Pancreas (tissue), 10 donors: ENCODE measurements around the gene GLI2. TPM values are rescaled to one million over a fixed set of nuclear protein-coding genes. Genes with fewer than 3 reads are reported as not detected.
A peak's percentile ranks its signal among the peaks of the same experiment; 100 is the strongest.

ENCODE experiments used
- ATAC-seq, 4 donors: fragments of 200-7000 bp; cut with Tn5 transposase; one replicate each; pipeline versions ENCODE4 v1.8.0 to v1.9.1; 2020; ENCODE audit warnings: mild to moderate bottlenecking in 4 of 4, moderate library complexity in 4 of 4
- DNase-seq, 6 donors: peaks; one replicate each; pipeline ENCODE4 v3.0.0-alpha.2; 2020
- FAIRE-seq: peaks from 2 replicates; lab custom pipeline; 2012; peaks lifted over from hg19 to GRCh38; lab: Jason Lieb, UNC
- H3K27ac ChIP-seq, 4 donors: fragments of 200-600 bp; sonication (generic); 1 replicate in 3 of 4; 2 replicates in 1 of 4; pipeline versions ENCODE4 v1.5.0 to v1.8.0; 2020
- H3K27me3 ChIP-seq, 4 donors: fragments of 200-600 bp; one replicate each; pipeline ENCODE4 v1.8.0; 2021
- H3K36me3 ChIP-seq, 3 donors: fragments of 200-600 bp; sonication (generic) in 1 of 3; one replicate each; pipeline versions ENCODE4 v1.5.0 to v1.8.0; 2020 to 2021
- H3K4me1 ChIP-seq, 3 donors: fragments of 200-600 bp; one replicate each; pipeline ENCODE4 v1.8.0; 2021
- H3K4me3 ChIP-seq, 4 donors: fragments of 200-600 bp; sonication (generic) in 2 of 4; one replicate each; pipeline versions ENCODE4 v1.5.0 to v1.8.0; 2020 to 2021
- H3K9me3 ChIP-seq, 4 donors: fragments of 200-600 bp; one replicate each; pipeline ENCODE4 v1.8.0; 2021
- WGBS, 2 donors: extraction: QIAGEN DNeasy Blood & Tissue Kit; methylation state at CpG; one replicate each; pipeline ENCODE4 v1.1.7; 2013; 5-methylcytosine and 5-hydroxymethylcytosine counted together
- intact Hi-C, 3 donors: fragments of 100-400 bp; cut with DNase I; formaldehyde crosslinking; loops; one replicate each; pipeline versions ENCODE4 v1.11.1 to v1.14.2; 2022
- polyA plus RNA-seq, 2 donors: library from polyadenylated mRNA; stranded (reverse); fragments of 200-250 nt; gene quantifications; one replicate each; pipeline ENCODE4 v1.2.3, GENCODE V29; 2013
- total RNA-seq, 6 donors: library from RNA; stranded (reverse); fragmentation: NEBNext Ultra II Directional in 4 of 6; extraction: Animal tissue kit (Norgen Biotek cat#: 25700) in 4 of 6; gene quantifications; one replicate each; pipeline versions ENCODE4 v1.2.1 to v1.2.4, GENCODE V29; 2021 to 2023
- TF ChIP-seq, protein P1 (sequence below), 4 donors: fragments of 200-600 bp; sonication (generic) in 3 of 4; IDR thresholded peaks; one replicate each; pipeline versions ENCODE4 v1.5.0 to v1.8.0; 2021; ENCODE audit warnings: antibody characterized with exemption in 4 of 4
- donor health status: healthy with polysubstance abuse.
- donor health status: DM: no; HTN: no; CAD: no; lungs with moderate emphysema.
- donor health status: DM: no; HTN: no; CAD: no.
- donor health status: control.
- donor health status: control.
- donor health status: Bipolar disorder and iron deficiency.
- donor health status: DM: yes; HTN: yes; CAD: no.
- donor health status: DM: no; HTN: no; CAD: no.
- donor health status: DM: no; HTN: no; CAD: no.
- donor health status: DM: yes; HTN: yes; CAD: no.

GLI2 gene
- total and polyA plus RNA-seq, 8 donors: 0.14 to 3.2 (median 0.53) TPM

DNA sequence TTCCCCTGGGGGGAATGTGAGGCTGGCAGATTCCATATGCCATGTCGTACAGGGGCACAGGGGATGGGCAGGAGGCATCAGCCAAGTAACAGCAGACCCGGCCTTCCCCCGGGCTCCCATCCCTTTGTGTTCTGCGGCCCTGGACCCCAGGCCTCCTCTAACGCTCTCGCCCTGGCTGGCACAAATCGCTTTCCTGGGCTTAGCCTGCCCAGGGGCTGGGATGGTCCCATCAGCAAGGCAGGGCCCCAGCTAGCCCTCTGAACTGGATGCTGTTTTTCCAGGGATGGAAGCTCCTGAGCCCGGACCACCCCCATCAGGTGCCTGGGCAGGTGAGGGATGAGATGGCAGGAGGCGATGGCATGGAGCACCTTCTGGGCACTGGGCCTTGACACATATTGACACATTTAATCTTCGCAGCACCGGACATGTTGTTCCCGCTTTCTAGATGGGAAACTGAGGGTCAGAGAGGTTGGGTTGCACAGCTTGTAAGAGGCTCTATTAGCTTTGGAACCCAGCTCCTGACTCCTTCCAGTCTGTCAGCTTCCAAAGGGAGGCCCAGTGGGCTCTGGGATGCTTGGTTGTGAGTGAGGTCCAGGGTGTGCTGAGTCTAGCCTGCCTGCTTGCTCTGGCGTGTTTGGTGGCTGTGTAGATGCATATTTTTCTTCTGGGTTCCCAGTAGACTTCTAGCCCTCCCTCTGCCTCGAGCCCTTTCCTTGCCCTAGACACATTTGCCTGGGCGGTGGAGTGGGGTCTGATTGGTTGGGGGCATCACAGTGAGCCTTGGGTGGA is 40.3 kb downstream of the GLI2 start:
- DNase-seq (peak in 2 of 6 donors; percentile 5 to 36), FAIRE-seq (no peak), ATAC-seq (no peak)
- H3K36me3 ChIP-seq: no peaks in the 10 kb centered on the region
- no peak overlapping the region for H3K4me3 ChIP-seq
- TF ChIP-seq, protein P1, sequence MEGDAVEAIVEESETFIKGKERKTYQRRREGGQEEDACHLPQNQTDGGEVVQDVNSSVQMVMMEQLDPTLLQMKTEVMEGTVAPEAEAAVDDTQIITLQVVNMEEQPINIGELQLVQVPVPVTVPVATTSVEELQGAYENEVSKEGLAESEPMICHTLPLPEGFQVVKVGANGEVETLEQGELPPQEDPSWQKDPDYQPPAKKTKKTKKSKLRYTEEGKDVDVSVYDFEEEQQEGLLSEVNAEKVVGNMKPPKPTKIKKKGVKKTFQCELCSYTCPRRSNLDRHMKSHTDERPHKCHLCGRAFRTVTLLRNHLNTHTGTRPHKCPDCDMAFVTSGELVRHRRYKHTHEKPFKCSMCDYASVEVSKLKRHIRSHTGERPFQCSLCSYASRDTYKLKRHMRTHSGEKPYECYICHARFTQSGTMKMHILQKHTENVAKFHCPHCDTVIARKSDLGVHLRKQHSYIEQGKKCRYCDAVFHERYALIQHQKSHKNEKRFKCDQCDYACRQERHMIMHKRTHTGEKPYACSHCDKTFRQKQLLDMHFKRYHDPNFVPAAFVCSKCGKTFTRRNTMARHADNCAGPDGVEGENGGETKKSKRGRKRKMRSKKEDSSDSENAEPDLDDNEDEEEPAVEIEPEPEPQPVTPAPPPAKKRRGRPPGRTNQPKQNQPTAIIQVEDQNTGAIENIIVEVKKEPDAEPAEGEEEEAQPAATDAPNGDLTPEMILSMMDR (IDR thresholded peaks at IDR 0.05): no peak
- no peaks in the 10 kb centered on the region for H3K9me3 ChIP-seq
- no peak overlapping the region for H3K27ac ChIP-seq
- intact Hi-C loops: no loop called here
- H3K4me1 ChIP-seq: no peaks in the 10 kb centered on the region
- 81 to 84% methylated on average over 15 of the region's 15 CpGs for WGBS, 2 donors
- H3K27me3 ChIP-seq: no peaks in the 10 kb centered on the region

DNA sequence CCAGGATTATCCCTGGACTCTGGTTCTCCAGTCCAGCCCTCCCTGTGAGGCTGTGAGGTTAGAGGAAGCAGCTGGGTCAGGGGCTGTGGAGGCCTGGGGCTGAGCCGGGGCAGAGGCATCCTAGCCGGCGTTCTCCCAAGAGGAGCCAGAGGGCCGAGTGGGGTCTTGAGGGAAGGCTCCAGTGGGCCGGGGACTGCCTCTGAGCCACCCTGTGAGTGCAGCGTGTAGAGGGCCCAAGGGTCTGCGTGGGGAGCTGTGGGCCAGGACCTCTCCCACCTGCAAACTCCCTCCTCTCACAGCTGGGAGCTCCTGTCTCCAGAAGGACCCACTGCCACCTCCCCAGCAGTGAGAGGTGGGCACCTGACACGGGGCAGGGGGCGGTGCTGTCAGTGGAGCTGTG is 41.0 kb downstream of the GLI2 start:
- 72 to 89% methylated on average over 9 of the region's 9 CpGs for WGBS, 2 donors
- H3K27ac ChIP-seq: no peak overlapping the region
- no peaks in the 10 kb centered on the region for H3K9me3 ChIP-seq
- TF ChIP-seq, protein P1 (IDR thresholded peaks at IDR 0.05): no peak
- H3K4me3 ChIP-seq: no peak overlapping the region
- FAIRE-seq (no peak), DNase-seq (peak in 2 of 6 donors; percentile 10 to 47), ATAC-seq (no peak)
- H3K27me3 ChIP-seq: no peaks in the 10 kb centered on the region
- H3K36me3 ChIP-seq: no peaks in the 10 kb centered on the region
- intact Hi-C loops: no loop called here
- H3K4me1 ChIP-seq: no peaks in the 10 kb centered on the region

DNA sequence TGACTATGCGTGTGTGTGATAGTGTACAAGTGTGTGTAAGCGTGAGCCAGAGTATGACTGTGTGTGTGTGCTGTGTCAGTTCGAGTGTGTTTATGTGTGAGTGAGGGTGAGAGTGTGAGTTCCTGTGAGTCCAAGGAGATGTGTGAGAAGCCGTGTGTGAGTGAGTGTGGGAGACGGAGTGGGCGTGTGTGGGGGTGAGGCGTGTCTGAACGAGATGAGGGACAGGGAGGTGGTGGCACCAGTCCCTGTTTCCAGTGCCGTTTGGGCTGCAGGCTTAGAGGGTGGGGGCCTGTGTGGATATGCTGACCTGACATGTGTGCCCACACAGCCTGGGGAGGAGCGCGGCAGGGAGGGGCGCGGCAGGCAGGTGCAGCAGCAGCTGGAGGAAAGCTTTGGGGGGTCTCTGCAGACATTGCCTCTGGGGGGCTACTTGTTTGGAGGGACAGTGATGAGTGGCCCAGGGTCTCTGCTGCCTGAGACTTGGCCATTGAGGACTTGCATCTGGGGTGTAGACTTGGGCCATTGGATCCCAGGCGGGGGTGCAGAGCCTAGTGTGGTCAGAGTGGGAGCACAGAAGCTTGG is 41.6 kb downstream of the GLI2 start:
- intact Hi-C loops: no loop called here
- H3K9me3 ChIP-seq: no peaks in the 10 kb centered on the region
- H3K27ac ChIP-seq: no peak overlapping the region
- FAIRE-seq: no peak
- no peaks in the 10 kb centered on the region for H3K4me1 ChIP-seq
- TF ChIP-seq, protein P1 (IDR thresholded peaks at IDR 0.05): no peak
- ATAC-seq: no peak
- no peak overlapping the region for H3K4me3 ChIP-seq
- no peaks in the 10 kb centered on the region for H3K36me3 ChIP-seq
- peak in 2 of 6 donors; percentile 6 to 48 for DNase-seq
- no peaks in the 10 kb centered on the region for H3K27me3 ChIP-seq
- WGBS, 2 donors: 78 to 83% methylated on average over 14 of the region's 14 CpGs

DNA sequence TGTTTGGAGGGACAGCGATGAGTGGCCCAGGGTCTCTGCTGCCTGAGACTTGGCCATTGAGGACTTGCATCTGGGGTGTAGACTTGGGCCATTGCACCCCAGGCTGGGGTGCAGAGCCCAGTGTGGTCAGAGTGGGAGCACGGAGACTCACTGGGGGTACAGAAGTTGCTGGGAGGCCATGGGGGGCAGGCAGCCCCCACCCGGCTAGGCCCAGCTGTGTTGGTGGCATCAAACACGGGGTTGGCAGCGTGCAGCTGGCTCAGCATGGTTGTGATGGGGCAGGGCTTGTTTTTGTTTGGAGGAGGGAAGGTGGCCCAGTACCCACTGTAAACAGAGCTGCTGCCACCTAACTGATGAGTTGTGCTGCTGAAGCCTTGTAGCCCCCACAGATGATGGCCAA is 42.1 kb downstream of the GLI2 start:
- intact Hi-C loops: no loop called here
- TF ChIP-seq, protein P1 (IDR thresholded peaks at IDR 0.05): no peak
- Histone ChIP-seq H3K4me3 (no peak overlapping the region), H3K27me3 (no peaks in the 10 kb centered on the region), H3K9me3 (no peaks in the 10 kb centered on the region), H3K36me3 (no peaks in the 10 kb centered on the region), H3K27ac (no peak overlapping the region), H3K4me1 (no peaks in the 10 kb centered on the region)
- FAIRE-seq (no peak), DNase-seq (peak in 2 of 6 donors; percentile 3 to 28), ATAC-seq (no peak)
- 85 to 92% methylated on average over 5 of the region's 5 CpGs for WGBS, 2 donors

DNA sequence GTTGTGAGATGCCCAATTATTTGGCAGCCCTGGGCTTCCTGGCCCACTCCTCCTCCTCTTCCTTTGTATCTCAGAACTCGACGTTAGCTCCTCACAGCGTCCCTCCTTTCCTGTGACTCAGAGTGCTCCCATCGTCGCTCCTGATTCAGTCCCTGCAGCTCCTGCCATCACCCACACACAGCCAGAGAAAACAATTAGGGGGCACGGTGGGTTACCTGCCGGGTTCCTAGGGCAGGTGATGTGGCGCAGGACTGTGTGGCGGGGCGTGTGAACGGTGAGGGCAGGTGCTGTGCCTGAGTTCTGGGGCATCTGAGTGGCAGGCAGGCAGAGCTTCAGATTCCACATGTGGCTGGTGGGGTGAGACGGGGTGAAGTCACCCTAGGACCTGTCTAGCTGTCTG is 42.6 kb downstream of the GLI2 start:
- no peaks in the 10 kb centered on the region for H3K27me3 ChIP-seq
- no peak overlapping the region for H3K4me3 ChIP-seq
- H3K36me3 ChIP-seq: no peaks in the 10 kb centered on the region
- WGBS, 2 donors: 77 to 84% methylated on average over 12 of the region's 12 CpGs
- intact Hi-C loops: no loop called here
- TF ChIP-seq, protein P1 (IDR thresholded peaks at IDR 0.05): no peak
- no peaks in the 10 kb centered on the region for H3K4me1 ChIP-seq
- DNase-seq (no peak), ATAC-seq (no peak), FAIRE-seq (no peak)
- H3K27ac ChIP-seq: no peak overlapping the region
- H3K9me3 ChIP-seq: no peaks in the 10 kb centered on the region
